HG03196 (cell line): ENCODE data around the gene C6.

Source experiments
- ATAC-seq: cut with Tn5 transposase; IDR thresholded peaks from one replicate; pipeline ENCODE4 v1.9.1; 2021; ENCODE audit not compliant: unreplicated experiment

The C6 gene

GRCh38 chr5:41127967-41128690, 85.2 kb downstream of the C6 start:
- no peak for ATAC-seq

- no peak for ATAC-seq
Measured at GRCh38 chr5:41122459-41122858, 90.9 kb downstream of the C6 start.

GRCh38 chr5:41120600-41120999, 92.7 kb downstream of the C6 start:
- no peak for ATAC-seq

GRCh38 chr5:41118177-41118576, 95.2 kb downstream of the C6 start:
- no peak for ATAC-seq

- no peak for ATAC-seq
Measured at GRCh38 chr5:41115281-41115680, 98.1 kb downstream of the C6 start.

GRCh38 chr5:41112486-41113455, 100.6 kb downstream of the C6 start:
- no peak for ATAC-seq

GRCh38 chr5:41109186-41109585, 104.1 kb downstream of the C6 start:
- no peak for ATAC-seq

GRCh38 chr5:41102341-41102740, 111.0 kb downstream of the C6 start:
- ATAC-seq, result no peak

GRCh38 chr5:41097642-41098041, 115.7 kb downstream of the C6 start:
- ATAC-seq, result no peak

- ATAC-seq, result no peak
Measured at GRCh38 chr5:41095324-41096101, 117.8 kb downstream of the C6 start.

GRCh38 chr5:41094871-41095270, 118.5 kb downstream of the C6 start:
- no peak for ATAC-seq

- no peak for ATAC-seq
Measured at GRCh38 chr5:41093803-41094202, 119.5 kb downstream of the C6 start.
